PC-3 (cell line): ENCODE measurements around the gene RFT1. TPM values are rescaled to one million over a fixed set of nuclear protein-coding genes. Genes with fewer than 3 reads are reported as not detected.
A peak's percentile ranks its signal among the peaks of the same experiment; 100 is the strongest.

Source experiments
- ATAC-seq: fragments of 200-7000 bp; cut with Tn5 transposase; 2 replicates; pipeline ENCODE4 v1.9.1; 2020; ENCODE audit warnings: mild to moderate bottlenecking, moderate library complexity
- BruUV-seq: library from RNA; stranded (reverse); fragments of 400-500 nt; replicated peaks from 2 replicates; lab custom pipeline; 2021; lab: Mats Ljungman, UMichigan
- CTCF ChIA-PET: fragments of 300-600 bp; sonication (Branson Sonifier 250); formaldehyde crosslinking; loops from one replicate; lab custom pipeline; 2022; ENCODE audit warnings: antibody characterized with exemption; lab: Charles Lee
- POLR2A ChIA-PET: fragments of 300-600 bp; sonication (Branson Sonifier 250); formaldehyde crosslinking; loops from one replicate; lab custom pipeline; 2022; ENCODE audit warnings: antibody characterized with exemption; ENCODE audit not compliant: unreplicated experiment; lab: Charles Lee
- DNase-seq: peaks from one replicate; pipeline ENCODE4 v3.0.0-alpha.2; 2015
- H2AFZ ChIP-seq: fragments of 300-600 bp; sonication (generic); 2 replicates; pipeline ENCODE4 v1.6.0; 2016; ENCODE audit warnings: antibody characterized with exemption, low read length
- H3F3A ChIP-seq: fragments of 300-600 bp; sonication (generic); one replicate; pipeline ENCODE4 v1.6.0; 2017; ENCODE audit warnings: antibody characterized with exemption, low read length, control low read depth, mild to moderate bottlenecking; ENCODE audit not compliant: unreplicated experiment
- H3K27ac ChIP-seq: fragments of 300-600 bp; sonication (generic); 2 replicates; pipeline ENCODE4 v1.5.1; 2016; ENCODE audit warnings: mild to moderate bottlenecking, low read length
- H3K27me3 ChIP-seq: fragments of 300-600 bp; sonication (generic); 2 replicates; pipeline ENCODE4 v1.6.1; 2016; ENCODE audit warnings: low read length, mixed read lengths
- H3K36me3 ChIP-seq: fragments of 300-600 bp; sonication (generic); 2 replicates; pipeline ENCODE4 v1.6.1; 2016; ENCODE audit warnings: low read depth, mixed run types, low read length, mixed read lengths
- H3K4me1 ChIP-seq: fragments of 300-600 bp; sonication (generic); 2 replicates; pipeline ENCODE4 v1.5.1; 2016; ENCODE audit warnings: low read length; ENCODE audit not compliant: insufficient read depth
- H3K4me2 ChIP-seq: fragments of 300-600 bp; sonication (generic); 2 replicates; pipeline ENCODE4 v1.6.0; 2016; ENCODE audit warnings: low read length
- H3K4me3 ChIP-seq: fragments of 300-600 bp; sonication (generic); 2 replicates; pipeline ENCODE4 v1.5.1; 2016; ENCODE audit warnings: mild to moderate bottlenecking, low read length, mixed read lengths
- H3K79me2 ChIP-seq: fragments of 300-600 bp; sonication (generic); 2 replicates; pipeline ENCODE4 v1.6.1; 2017; ENCODE audit warnings: low read length, mixed read lengths
- H3K9ac ChIP-seq: fragments of 300-600 bp; sonication (generic); 2 replicates; pipeline ENCODE4 v1.6.0; 2016; ENCODE audit warnings: mild to moderate bottlenecking, low read length
- H3K9me2 ChIP-seq: fragments of 300-600 bp; sonication (generic); replicated peaks from 2 replicates; pipeline ENCODE4 v1.6.1; 2016; ENCODE audit warnings: mixed run types, low read length, mixed read lengths
- H3K9me3 ChIP-seq: fragments of 300-600 bp; sonication (generic); 2 replicates; pipeline ENCODE4 v1.6.1; 2016; ENCODE audit warnings: low read length, mixed read lengths
- H4K20me1 ChIP-seq: fragments of 300-600 bp; sonication (generic); 2 replicates; pipeline ENCODE4 v1.6.1; 2016; ENCODE audit warnings: low read length, mixed read lengths
- EZH2 ChIP-seq: fragments of 300-600 bp; sonication (generic); IDR thresholded peaks from one replicate; pipeline ENCODE4 v1.6.1; 2017; ENCODE audit warnings: antibody characterized with exemption, mild to moderate bottlenecking, low read length; ENCODE audit not compliant: unreplicated experiment
- EZH2phosphoT487 ChIP-seq: fragments of 300-600 bp; sonication (generic); IDR thresholded peaks from 2 replicates; pipeline ENCODE4 v1.6.1; 2018; ENCODE audit warnings: mild to moderate bottlenecking, antibody characterized with exemption, low read length, borderline replicate concordance
- intact Hi-C: fragments of 100-400 bp; cut with micrococcal nuclease; formaldehyde crosslinking; loops from 2 replicates; pipeline ENCODE4 v1.9.0; 2023
- total RNA-seq: library from RNA; depleted of rRNA; stranded (reverse); fragments of >200 nt; gene quantifications from 2 replicates; pipeline ENCODE4 v1.2.3, GENCODE V29; 2014
- TF ChIP-seq, protein P1 (sequence below): fragments of 300-600 bp; sonication (generic); conservative IDR thresholded peaks from 2 replicates; pipeline ENCODE4 v1.5.1; 2017; ENCODE audit warnings: antibody characterized with exemption, low read depth, mild to moderate bottlenecking, low read length

RFT1 gene
- total RNA-seq, 1 experiment from 2014 or later = 24.6 TPM

DNA sequence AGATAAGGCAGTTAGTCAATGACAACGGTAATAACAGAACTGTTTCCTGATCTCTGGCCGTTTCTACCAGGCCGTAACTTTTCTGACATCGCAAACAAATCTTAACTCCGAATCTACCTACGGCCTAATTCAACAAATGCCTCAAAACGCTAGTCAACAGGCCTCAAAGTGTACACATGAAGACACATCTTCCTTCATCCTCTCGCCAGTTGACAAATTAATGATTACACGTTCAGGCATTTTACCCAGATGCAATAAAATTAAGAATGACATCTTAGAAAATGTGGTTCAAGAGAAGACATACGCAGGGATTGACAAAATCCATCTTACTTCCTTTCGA lies 85.9 kb downstream of the RFT1 start:
- H3K9me3 ChIP-seq = no peaks in the 10 kb centered on the region
- H3K4me1 ChIP-seq = peaks cover 34% of the 10 kb centered on the region
- peak overlapping the region; percentile 61 for H3K9ac ChIP-seq
- H3K27me3 ChIP-seq = no peaks in the 10 kb centered on the region
- H3F3A ChIP-seq = no peaks in the 10 kb centered on the region
- DNase-seq (peak; percentile 45), ATAC-seq (peak; percentile 5)
- intact Hi-C loops = no loop called here
- H3K4me2 ChIP-seq = peak overlapping the region; percentile 87
- peak overlapping the region; percentile 74 for H3K4me3 ChIP-seq
- peaks cover 54% of the 10 kb centered on the region for H3K79me2 ChIP-seq
- peak overlapping the region; percentile 75 for H2AFZ ChIP-seq
- H3K36me3 ChIP-seq = no peaks in the 10 kb centered on the region
- ChIA-PET CTCF (no interaction called here), POLR2A (no interaction called here)
- TF ChIP-seq, protein P1, sequence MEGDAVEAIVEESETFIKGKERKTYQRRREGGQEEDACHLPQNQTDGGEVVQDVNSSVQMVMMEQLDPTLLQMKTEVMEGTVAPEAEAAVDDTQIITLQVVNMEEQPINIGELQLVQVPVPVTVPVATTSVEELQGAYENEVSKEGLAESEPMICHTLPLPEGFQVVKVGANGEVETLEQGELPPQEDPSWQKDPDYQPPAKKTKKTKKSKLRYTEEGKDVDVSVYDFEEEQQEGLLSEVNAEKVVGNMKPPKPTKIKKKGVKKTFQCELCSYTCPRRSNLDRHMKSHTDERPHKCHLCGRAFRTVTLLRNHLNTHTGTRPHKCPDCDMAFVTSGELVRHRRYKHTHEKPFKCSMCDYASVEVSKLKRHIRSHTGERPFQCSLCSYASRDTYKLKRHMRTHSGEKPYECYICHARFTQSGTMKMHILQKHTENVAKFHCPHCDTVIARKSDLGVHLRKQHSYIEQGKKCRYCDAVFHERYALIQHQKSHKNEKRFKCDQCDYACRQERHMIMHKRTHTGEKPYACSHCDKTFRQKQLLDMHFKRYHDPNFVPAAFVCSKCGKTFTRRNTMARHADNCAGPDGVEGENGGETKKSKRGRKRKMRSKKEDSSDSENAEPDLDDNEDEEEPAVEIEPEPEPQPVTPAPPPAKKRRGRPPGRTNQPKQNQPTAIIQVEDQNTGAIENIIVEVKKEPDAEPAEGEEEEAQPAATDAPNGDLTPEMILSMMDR = no peak
- TF ChIP-seq EZH2 (no peak), EZH2phosphoT487 (no peak)
- 0 out of 2 replicates have a peak, but pooled peaks cover 8% of the 10 kb centered on the region for H4K20me1 ChIP-seq
- H3K9me2 ChIP-seq = no peaks in the 10 kb centered on the region
- TSS peak; percentile 59 for BruUV-seq
- H3K27ac ChIP-seq = no peak overlapping the region

GRCh38 chr3:53043738-53044137 lies 86.5 kb downstream of the RFT1 start:
- Histone ChIP-seq H3K4me1 (peaks cover 34% of the 10 kb centered on the region), H3K4me2 (peak overlapping the region; percentile 87), H4K20me1 (0 out of 2 replicates have a peak, but pooled peaks cover 8% of the 10 kb centered on the region), H3K36me3 (no peaks in the 10 kb centered on the region), H3K27ac (no peak overlapping the region), H3K4me3 (peak overlapping the region; percentile 74), H3F3A (no peaks in the 10 kb centered on the region), H3K9ac (peak overlapping the region; percentile 61; the same call in 1 of the 2 replicates), H3K9me2 (no peaks in the 10 kb centered on the region), H3K9me3 (no peaks in the 10 kb centered on the region), H3K79me2 (peaks cover 60% of the 10 kb centered on the region), H3K27me3 (no peaks in the 10 kb centered on the region), H2AFZ (peak overlapping the region; percentile 75)
- BruUV-seq = no TSS peak
- ChIA-PET POLR2A (no interaction called here), CTCF (interaction anchor here (0.6 kb wide), 1 partner anchor 14 kb away, joined by 8 read pairs; no protein-coding TSS in a partner anchor)
- ATAC-seq (no peak), DNase-seq (no peak)
- intact Hi-C loops = no loop called here
- TF ChIP-seq EZH2 (no peak), EZH2phosphoT487 (no peak)
- TF ChIP-seq, protein P1 = no peak

- Histone ChIP-seq H3K27ac (no peak overlapping the region), H3K9me2 (no peaks in the 10 kb centered on the region), H3K27me3 (no peaks in the 10 kb centered on the region), H3K79me2 (peaks cover 71% of the 10 kb centered on the region), H3K4me1 (peaks cover 34% of the 10 kb centered on the region), H4K20me1 (0 out of 2 replicates have a peak, but pooled peaks cover 8% of the 10 kb centered on the region), H3K4me2 (peak overlapping the region; percentile 87; the same call in 1 of the 2 replicates), H3K9me3 (no peaks in the 10 kb centered on the region), H3K9ac (no peak overlapping the region), H3K4me3 (no peak overlapping the region), H3F3A (no peaks in the 10 kb centered on the region), H3K36me3 (no peaks in the 10 kb centered on the region), H2AFZ (no peak overlapping the region)
- no peak for ATAC-seq
- BruUV-seq = no TSS peak
- POLR2A ChIA-PET = no interaction called here
- intact Hi-C loops = no loop called here
- no peak for TF ChIP-seq EZH2phosphoT487
- TF ChIP-seq EZH2 = no peak
- TF ChIP-seq, protein P1 = no peak
- no peak for DNase-seq
- CTCF ChIA-PET = no interaction called here
These were observed 87.6 kb downstream of the RFT1 start for GRCh38 chr3:53042651-53043050.
